ENCODE results near the gene RTCA. TPM values are rescaled to one million over a fixed set of nuclear protein-coding genes. Genes with fewer than 3 reads are reported as not detected.

RTCA gene
- total RNA-seq, 1 experiment from 2014 or later: 26.5 TPM

DNA sequence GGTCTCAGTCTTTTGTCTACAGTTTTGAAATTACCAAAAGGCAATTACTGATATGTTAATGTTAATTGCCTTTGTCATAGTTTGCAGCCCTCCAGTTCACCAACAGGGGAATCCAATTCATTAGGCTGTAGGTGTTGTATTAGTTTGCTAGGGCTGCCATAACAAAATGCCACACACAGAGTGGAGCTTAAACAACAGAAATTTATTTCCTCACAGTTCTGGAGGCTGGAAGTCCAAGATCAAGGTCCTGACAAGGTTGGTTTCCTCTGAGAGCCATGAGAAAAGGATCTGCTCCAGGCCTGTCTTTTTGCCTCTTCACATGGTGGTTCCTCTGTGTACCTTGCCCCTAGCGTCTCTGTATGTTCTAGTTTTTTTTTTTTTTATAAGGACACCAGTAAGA, 1.3 kb downstream of the RTCA start (continued):
- TF ChIP-seq REST (IDR thresholded peaks at IDR 0.05; ENCODE audit: low read depth) (no peak), YY1 (IDR thresholded peaks at IDR 0.05; ENCODE audit: extremely low read depth, insufficient replicate concordance, low read depth, low read length) (no peak), EZH2 (IDR thresholded peaks at IDR 0.05) (no peak)

GRCh38 chr1:100268202-100268601, 2.2 kb downstream of the RTCA start:
- no peak overlapping the region for H3K27ac ChIP-seq (ENCODE audit: low read depth, low read length)
- CTCF ChIA-PET: no interaction called here
- peaks cover 30 to 31% of the 10 kb centered on the region in 2 experiments; a peak in 3 of 4 replicates for H3K36me3 ChIP-seq (ENCODE audit: control insufficient read depth in 1 of 2, insufficient read depth in 2 of 2, low read length in 2 of 2)
- H3K4me2 ChIP-seq (ENCODE audit: low read length): no peak overlapping the region
- intact Hi-C loops (cut with micrococcal nuclease): no loop called here
- no peak overlapping the region for H3K9ac ChIP-seq (ENCODE audit: low read length)
- no peak overlapping the region for H2AFZ ChIP-seq (ENCODE audit: low read depth, low read length, poor library complexity, severe bottlenecking)
- H3K4me3 ChIP-seq (replicated peaks in 1 of 2; ENCODE audit: low read depth in 1 of 2, low read length in 2 of 2): no peak overlapping the region
- TF ChIP-seq ZBTB33 (IDR thresholded peaks at IDR 0.05; ENCODE audit: extremely low read depth, insufficient replicate concordance, low read length): no peak
- TF ChIP-seq ZNF274 (IDR thresholded peaks at IDR 0.05; ENCODE audit: low read depth, low read length): no peak
- TF ChIP-seq ZFX (IDR thresholded peaks at IDR 0.05): no peak
- TF ChIP-seq, protein P1, sequence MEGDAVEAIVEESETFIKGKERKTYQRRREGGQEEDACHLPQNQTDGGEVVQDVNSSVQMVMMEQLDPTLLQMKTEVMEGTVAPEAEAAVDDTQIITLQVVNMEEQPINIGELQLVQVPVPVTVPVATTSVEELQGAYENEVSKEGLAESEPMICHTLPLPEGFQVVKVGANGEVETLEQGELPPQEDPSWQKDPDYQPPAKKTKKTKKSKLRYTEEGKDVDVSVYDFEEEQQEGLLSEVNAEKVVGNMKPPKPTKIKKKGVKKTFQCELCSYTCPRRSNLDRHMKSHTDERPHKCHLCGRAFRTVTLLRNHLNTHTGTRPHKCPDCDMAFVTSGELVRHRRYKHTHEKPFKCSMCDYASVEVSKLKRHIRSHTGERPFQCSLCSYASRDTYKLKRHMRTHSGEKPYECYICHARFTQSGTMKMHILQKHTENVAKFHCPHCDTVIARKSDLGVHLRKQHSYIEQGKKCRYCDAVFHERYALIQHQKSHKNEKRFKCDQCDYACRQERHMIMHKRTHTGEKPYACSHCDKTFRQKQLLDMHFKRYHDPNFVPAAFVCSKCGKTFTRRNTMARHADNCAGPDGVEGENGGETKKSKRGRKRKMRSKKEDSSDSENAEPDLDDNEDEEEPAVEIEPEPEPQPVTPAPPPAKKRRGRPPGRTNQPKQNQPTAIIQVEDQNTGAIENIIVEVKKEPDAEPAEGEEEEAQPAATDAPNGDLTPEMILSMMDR (IDR thresholded peaks at IDR 0.05 in 2 of 3, conservative IDR thresholded peaks at IDR 0.05 in 1 of 3; ENCODE audit: borderline replicate concordance in 1 of 3, insufficient read depth in 1 of 3, low read depth in 2 of 3, low read length in 2 of 3): no peak
- TF ChIP-seq EZH2phosphoT487 (IDR thresholded peaks at IDR 0.05; ENCODE audit: borderline replicate concordance): no peak
- no peak for TF ChIP-seq EGR1 (IDR thresholded peaks at IDR 0.05; ENCODE audit: low read depth)
- TF ChIP-seq CEBPB (IDR thresholded peaks at IDR 0.05; ENCODE audit: low read depth): no peak
- no peak for TF ChIP-seq YY1 (IDR thresholded peaks at IDR 0.05; ENCODE audit: extremely low read depth, insufficient replicate concordance, low read depth, low read length)
- TF ChIP-seq FOSL1 (IDR thresholded peaks at IDR 0.05; ENCODE audit: low read depth): no peak
- TF ChIP-seq, protein P2, sequence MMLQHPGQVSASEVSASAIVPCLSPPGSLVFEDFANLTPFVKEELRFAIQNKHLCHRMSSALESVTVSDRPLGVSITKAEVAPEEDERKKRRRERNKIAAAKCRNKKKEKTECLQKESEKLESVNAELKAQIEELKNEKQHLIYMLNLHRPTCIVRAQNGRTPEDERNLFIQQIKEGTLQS (IDR thresholded peaks at IDR 0.05): no peak
- no peak for TF ChIP-seq EZH2 (IDR thresholded peaks at IDR 0.05)
- TF ChIP-seq SP1 (IDR thresholded peaks at IDR 0.05; ENCODE audit: low read depth): no peak
- no peak for TF ChIP-seq JUND (IDR thresholded peaks at IDR 0.05)
- TF ChIP-seq, protein P3, sequence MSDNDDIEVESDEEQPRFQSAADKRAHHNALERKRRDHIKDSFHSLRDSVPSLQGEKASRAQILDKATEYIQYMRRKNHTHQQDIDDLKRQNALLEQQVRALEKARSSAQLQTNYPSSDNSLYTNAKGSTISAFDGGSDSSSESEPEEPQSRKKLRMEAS (IDR thresholded peaks at IDR 0.05): no peak
- TF ChIP-seq SIN3A (IDR thresholded peaks at IDR 0.05; ENCODE audit: low read depth): no peak
- no TSS peak for BruUV-seq (replicated peaks)
- H3K9me3 ChIP-seq (ENCODE audit: control insufficient read depth in 1 of 2, insufficient read depth in 1 of 2, low read depth in 1 of 2, low read length in 2 of 2): no peaks in the 10 kb centered on the region
- peaks cover 0 to 15% of the 10 kb centered on the region in 2 experiments; a peak in 2 of 4 replicates for H3K4me1 ChIP-seq (ENCODE audit: control insufficient read depth in 1 of 2, insufficient read depth in 2 of 2, low read length in 2 of 2)
- H3K27me3 ChIP-seq (ENCODE audit: insufficient read depth, low read length): no peaks in the 10 kb centered on the region
- ATAC-seq (no peak), DNase-seq (ENCODE audit: low read depth, low spot score) (no peak)
- H3K9me2 ChIP-seq (ENCODE audit: insufficient read depth): no peaks in the 10 kb centered on the region
- RAD21 ChIA-PET (ENCODE audit: low non-redundant PET in 1 of 2, low total read pairs in 2 of 2, uncharacterized antibody in 2 of 2, unreplicated experiment in 2 of 2): no interaction called here
- POLR2A ChIA-PET: no interaction called here
- peaks cover 46% of the 10 kb centered on the region for H3K79me2 ChIP-seq (ENCODE audit: insufficient read depth, low read length)
- H4K20me1 ChIP-seq (ENCODE audit: insufficient read depth): no peaks in the 10 kb centered on the region
